GM10248 (cell line): ENCODE measurements around the gene TPPP.
"Not testable (repeated sequence)": the region's sequence is repeated elsewhere in the genome, so short reads cannot be mapped to it uniquely, and the experiment has no call there.

Experiments
- CTCF ChIA-PET: fragments of 300-600 bp; sonication (Branson Sonifier 250); formaldehyde crosslinking; extraction: SDS; loops from one replicate; lab custom pipeline; 2021; ENCODE audit warnings: antibody characterized with exemption; lab: Yijun Ruan, JAX
- POLR2A ChIA-PET: fragments of 350-650 bp; sonication (Branson Sonifier 250); formaldehyde crosslinking; extraction: SDS; loops from one replicate; lab custom pipeline; 2020; ENCODE audit warnings: antibody characterized with exemption; lab: Yijun Ruan, JAX
- DNase-seq: peaks from one replicate; pipeline ENCODE4 v3.0.0; 2012; ENCODE audit errors: extremely low spot score
- TF ChIP-seq, protein P1 (sequence below): IDR thresholded peaks from 2 replicates; pipeline ENCODE4 v1.5.1; 2012; ENCODE audit warnings: mild to moderate bottlenecking, low read depth; ENCODE audit errors: extremely low read depth, missing control alignments, control extremely low read depth

Gene TPPP

GRCh38 chr5:685262-686171 is 7.6 kb downstream of the TPPP start:
- POLR2A ChIA-PET = no interaction called here
- TF ChIP-seq, protein P1, sequence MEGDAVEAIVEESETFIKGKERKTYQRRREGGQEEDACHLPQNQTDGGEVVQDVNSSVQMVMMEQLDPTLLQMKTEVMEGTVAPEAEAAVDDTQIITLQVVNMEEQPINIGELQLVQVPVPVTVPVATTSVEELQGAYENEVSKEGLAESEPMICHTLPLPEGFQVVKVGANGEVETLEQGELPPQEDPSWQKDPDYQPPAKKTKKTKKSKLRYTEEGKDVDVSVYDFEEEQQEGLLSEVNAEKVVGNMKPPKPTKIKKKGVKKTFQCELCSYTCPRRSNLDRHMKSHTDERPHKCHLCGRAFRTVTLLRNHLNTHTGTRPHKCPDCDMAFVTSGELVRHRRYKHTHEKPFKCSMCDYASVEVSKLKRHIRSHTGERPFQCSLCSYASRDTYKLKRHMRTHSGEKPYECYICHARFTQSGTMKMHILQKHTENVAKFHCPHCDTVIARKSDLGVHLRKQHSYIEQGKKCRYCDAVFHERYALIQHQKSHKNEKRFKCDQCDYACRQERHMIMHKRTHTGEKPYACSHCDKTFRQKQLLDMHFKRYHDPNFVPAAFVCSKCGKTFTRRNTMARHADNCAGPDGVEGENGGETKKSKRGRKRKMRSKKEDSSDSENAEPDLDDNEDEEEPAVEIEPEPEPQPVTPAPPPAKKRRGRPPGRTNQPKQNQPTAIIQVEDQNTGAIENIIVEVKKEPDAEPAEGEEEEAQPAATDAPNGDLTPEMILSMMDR = no peak
- DNase-seq = no peak
- CTCF ChIA-PET = no interaction called here

DNA sequence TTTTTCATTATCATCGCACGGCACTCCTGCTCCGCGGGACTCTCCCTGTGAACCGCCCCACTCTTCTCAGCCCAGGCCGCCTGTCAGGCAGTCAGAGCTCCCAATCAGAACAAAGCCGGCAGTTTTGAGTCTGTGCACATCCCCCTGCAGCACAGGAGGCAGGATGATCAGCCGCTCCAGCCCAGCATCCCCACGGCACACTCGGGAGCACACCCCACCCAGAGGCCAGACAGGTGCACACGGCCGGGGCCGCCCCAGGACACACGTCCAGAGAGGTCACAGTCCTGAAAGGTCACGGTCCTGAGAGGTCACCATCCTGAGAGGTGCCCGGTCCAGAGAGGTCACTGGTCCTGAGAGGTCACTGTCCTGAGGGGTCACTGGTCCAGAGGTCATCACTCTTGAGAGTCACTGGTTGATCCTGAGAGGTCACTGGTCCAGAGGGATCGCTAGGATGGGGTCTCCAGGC is 8.4 kb downstream of the TPPP start:
- TF ChIP-seq, protein P1 = no peak
- ChIA-PET POLR2A (no interaction called here), CTCF (no interaction called here)
- DNase-seq = no peak

DNA sequence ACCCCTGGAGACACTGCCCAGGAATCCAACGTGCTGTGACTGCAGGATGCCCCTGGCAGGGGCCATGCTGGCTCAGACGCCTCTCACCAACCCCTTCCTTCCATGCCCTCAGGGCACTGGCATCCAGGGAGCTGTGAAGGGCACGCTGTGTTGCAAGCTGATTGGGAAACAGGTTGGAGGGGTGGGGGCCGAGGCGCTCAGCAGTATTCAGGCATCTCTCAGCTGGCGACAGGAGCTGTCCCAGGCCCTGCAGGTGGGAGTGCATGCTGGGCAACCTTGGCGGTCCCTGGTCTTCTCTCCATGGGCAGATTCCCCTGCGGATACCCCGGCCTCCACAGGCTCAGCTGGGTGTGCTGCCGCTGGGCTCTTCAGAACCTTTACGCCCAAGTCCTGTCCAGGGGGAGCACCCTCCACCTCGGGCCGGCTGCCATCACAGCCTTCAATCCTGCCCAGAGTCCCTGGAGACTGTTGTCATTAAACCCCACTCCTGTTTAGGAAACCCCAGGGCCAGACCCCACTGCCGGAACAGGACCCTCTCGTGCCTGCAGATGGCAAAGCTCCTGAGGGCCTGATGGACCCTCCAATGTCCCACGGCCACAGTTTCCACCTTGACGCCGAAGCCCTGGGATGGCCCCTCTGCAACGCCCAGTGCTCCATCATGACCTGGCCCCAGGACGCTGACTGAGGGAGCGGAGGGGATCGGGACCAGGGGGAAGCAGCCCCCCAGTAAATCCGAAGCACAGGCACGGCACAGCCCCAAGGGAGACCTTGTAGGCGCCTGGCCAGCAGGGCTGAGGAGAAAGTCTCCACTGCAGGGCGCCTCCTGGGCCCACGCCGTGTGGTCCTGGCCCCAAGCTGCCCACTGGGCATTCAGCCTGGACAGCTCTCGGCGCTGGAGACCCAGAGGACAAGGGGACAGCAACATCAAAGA is 9.3 kb downstream of the TPPP start:
- ChIA-PET POLR2A (no interaction called here), CTCF (no interaction called here)
- TF ChIP-seq, protein P1 = no peak
- DNase-seq = no peak

- POLR2A ChIA-PET, CTCF ChIA-PET, DNase-seq: not testable (repeated sequence)
These were observed 10.3 kb downstream of the TPPP start for GRCh38 chr5:682651-683358.

DNA sequence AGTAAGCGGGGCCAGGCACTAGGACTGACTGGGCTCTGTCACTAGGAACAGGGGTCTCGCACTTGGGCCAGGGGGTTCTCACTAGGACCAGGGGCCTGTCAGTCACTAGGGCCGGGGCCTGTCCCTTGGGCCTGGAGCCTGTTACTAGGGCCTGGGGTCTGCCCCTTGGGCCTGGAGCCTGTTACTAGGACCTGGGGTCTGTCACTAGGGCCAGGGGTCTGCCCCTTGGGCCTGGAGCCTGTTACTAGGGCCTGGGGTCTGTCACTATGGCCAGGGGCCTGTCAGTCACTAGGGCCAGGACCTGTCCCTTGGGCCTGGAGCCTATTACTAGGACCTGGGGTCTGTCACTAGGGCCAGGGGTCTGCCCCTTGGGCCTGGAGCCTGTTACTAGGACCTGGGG is 10.9 kb downstream of the TPPP start:
- POLR2A ChIA-PET, DNase-seq, CTCF ChIA-PET: not testable (repeated sequence)

- POLR2A ChIA-PET, DNase-seq, CTCF ChIA-PET: not testable (repeated sequence)
These were observed 11.6 kb downstream of the TPPP start for GRCh38 chr5:681317-682191.

GRCh38 chr5:680836-681235 is 12.3 kb downstream of the TPPP start:
- CTCF ChIA-PET, DNase-seq, POLR2A ChIA-PET: not testable (repeated sequence)

DNA sequence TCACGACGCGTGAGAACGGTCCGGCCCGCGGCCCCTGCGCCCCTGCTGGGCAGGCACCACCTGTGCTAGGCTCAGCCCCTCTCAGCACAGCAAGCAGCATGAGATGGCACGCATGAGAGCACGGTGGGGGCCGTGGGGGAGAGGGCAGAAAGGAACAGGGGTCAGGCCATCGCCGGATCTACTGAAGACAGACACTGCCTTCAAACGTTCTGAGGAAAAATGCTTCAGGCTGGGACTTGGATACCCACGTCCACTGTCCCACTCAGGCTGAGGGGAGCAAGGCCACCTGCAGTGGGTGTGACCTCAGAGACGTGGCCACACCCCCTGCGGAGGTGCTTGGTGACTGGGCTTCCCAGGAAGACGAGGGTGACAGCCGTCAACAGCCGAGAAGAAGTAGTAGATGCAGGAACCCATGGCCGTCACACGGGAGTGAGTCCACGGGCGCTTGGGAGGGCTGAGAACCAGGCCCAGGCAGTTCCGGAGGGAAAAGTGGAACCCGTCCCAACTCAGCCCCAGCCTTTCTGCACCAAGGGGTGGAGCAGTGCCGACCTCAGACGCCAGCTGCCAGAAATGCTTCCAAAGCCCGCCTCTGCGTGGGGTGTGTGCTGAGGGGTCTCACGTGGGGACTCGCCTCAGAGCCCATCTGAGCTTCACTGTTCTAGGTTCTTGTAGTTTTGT is 12.9 kb downstream of the TPPP start:
- DNase-seq, CTCF ChIA-PET, POLR2A ChIA-PET: not testable (repeated sequence)

DNA sequence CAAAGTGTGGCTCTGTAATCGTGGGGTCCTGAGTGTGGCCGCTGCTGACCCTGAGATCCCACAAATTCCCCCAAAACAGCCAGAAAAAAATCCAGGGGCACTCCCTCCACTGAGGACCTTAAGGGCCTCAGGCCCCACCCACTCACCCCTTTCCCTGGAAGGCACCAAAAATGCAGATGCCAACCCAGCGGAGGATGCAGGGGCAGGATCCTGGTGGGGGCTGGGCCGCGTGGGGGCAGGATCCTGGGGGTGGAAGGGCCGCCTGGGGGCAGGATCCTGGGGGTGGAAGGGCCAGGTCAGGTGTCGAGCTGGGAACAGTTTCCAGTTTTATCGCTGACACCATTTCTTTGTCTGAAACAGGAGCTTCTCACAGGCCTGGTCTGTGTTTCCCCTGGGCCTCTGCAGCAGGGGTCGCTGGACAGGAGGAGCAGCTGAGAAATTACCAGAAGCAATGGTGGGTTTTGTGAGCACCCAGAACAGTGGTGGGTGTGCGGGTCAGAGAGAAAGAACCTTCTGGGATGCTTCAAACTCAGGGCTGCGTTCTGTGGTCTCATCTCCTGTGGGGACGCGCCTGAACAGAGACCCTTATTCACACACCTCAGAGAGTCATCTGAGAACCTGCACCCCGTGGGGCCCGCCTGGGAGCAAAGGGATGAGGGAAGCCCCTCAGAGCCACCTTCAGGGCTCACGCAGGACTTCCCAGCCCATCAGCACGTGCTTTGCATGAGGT is 13.8 kb downstream of the TPPP start:
- DNase-seq, CTCF ChIA-PET, POLR2A ChIA-PET: not testable (repeated sequence)

DNA sequence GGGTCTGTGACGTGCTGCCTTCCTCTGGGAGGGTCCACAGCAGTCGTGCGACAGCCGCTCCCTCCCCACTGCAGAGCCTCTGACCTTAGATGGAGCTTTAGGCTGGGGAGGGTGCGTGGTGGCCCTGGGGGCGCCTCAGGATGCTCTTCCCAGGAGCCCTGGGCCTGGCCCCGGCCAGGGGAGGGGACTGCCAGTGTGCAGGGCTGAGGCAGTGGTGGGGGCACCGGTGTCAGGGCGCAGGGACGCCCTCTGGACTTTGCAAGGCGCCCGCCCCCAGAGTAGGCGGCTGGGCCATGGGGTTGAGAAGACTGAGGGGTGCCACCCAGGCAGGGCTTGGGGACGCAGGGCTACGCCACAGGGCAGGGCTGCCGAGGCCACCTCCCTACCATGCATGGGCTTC is 14.6 kb downstream of the TPPP start:
- CTCF ChIA-PET, DNase-seq, POLR2A ChIA-PET: not testable (repeated sequence)
